ENCODE measurements around the gene NT5DC1. TPM values are rescaled to one million over a fixed set of nuclear protein-coding genes. Genes with fewer than 3 reads are reported as not detected.

Gene NT5DC1
- total and polyA plus RNA-seq, 10 donors = 7.4 to 47.5 (median 13.6) TPM

DNA sequence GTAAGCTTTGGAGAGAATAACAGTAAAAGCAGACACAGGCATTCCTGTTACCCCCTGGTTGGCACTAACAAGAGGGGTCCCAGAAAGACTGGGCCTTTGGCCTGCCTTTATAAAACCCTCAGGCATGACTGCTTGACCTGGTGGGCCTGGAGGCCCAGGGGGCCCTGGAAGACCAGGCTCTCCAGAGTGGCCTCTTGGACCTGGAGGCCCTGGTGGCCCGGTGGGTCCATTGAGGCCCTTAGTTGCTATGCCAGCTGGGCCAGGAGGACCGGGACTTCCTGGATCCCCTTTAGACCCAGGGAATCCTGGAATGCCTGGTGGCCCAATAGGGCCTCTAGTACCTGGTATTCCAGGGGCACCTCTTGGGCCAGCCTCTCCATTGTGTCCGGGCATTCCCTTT, 19.8 kb downstream of the NT5DC1 start:
- Histone ChIP-seq H3K4me1 (no peaks in the 10 kb centered on the region), H3K36me3 (peaks cover 0 to 77% (median 11%) of the 10 kb centered on the region in 6 donors), H3K4me3 (no peak overlapping the region), H3K27ac (no peak overlapping the region), H3K27me3 (replicated peaks in 1 of 7) (no peaks in the 10 kb centered on the region), H3K9me3 (no peaks in the 10 kb centered on the region)
- intact Hi-C loops (cut with DNase I; ENCODE audit: low total_unique reads) = no loop called here
- DNase-seq = peak; percentile 71
- 92 to 100% (median 96%) methylated on average over 1 to 3 of the region's 3 CpGs for WGBS, 5 donors
- TF ChIP-seq, protein P1, sequence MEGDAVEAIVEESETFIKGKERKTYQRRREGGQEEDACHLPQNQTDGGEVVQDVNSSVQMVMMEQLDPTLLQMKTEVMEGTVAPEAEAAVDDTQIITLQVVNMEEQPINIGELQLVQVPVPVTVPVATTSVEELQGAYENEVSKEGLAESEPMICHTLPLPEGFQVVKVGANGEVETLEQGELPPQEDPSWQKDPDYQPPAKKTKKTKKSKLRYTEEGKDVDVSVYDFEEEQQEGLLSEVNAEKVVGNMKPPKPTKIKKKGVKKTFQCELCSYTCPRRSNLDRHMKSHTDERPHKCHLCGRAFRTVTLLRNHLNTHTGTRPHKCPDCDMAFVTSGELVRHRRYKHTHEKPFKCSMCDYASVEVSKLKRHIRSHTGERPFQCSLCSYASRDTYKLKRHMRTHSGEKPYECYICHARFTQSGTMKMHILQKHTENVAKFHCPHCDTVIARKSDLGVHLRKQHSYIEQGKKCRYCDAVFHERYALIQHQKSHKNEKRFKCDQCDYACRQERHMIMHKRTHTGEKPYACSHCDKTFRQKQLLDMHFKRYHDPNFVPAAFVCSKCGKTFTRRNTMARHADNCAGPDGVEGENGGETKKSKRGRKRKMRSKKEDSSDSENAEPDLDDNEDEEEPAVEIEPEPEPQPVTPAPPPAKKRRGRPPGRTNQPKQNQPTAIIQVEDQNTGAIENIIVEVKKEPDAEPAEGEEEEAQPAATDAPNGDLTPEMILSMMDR (IDR thresholded peaks at IDR 0.05 in 8 of 11, conservative IDR thresholded peaks at IDR 0.05 in 3 of 11) = no peak
- TF ChIP-seq POLR2A (IDR thresholded peaks at IDR 0.05) (no peak), POLR2AphosphoS5 (IDR thresholded peaks at IDR 0.05) (no peak)

DNA sequence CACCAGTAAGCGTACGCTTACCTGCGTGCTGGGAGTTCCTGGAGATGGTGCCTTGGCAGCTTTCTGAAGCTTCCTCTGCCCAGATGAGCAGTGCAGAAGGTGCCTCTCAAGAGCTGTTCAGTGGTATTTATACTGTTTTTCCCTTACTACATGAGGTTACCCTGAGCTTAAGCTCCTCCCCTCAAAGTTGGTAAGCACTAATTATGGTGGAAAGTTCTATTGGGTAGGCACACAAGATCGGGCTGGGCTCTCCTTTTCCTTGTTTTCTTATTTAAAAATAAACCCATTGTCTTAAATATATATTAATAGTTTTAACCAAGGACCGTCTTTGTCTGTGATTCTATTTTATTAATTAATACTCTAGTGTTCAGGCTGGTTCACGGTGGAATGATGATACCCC, 25.4 kb downstream of the NT5DC1 start, which contains the start of gene COL10A1:
Gene COL10A1 (minus strand): TSS at position 101 of the 400 bp plus-strand sequence. CDS start 640 bp downstream, outside the sequence.
- H3K4me3 ChIP-seq = no peak within 1 kb of the TSS
- no peak within 1 kb of the TSS for H3K27ac ChIP-seq
- peaks cover 0 to 48% (median 7%) of the 10 kb centered on the region in 6 donors for H3K36me3 ChIP-seq
- H3K9me3 ChIP-seq = no peaks in the 10 kb centered on the region
- H3K27me3 ChIP-seq (replicated peaks in 1 of 7) = no peaks in the 10 kb centered on the region
- no peak for DNase-seq
- no peak for TF ChIP-seq POLR2A (IDR thresholded peaks at IDR 0.05)
- TF ChIP-seq POLR2AphosphoS5 (IDR thresholded peaks at IDR 0.05) = no peak
- TF ChIP-seq, protein P1 (IDR thresholded peaks at IDR 0.05 in 8 of 11, conservative IDR thresholded peaks at IDR 0.05 in 3 of 11) = no peak
- 89 to 98% (median 95%) methylated on average over 6 of the region's 6 CpGs for WGBS, 5 donors
- intact Hi-C loops (cut with DNase I; ENCODE audit: low total_unique reads) = no loop called here
- no peaks in the 10 kb centered on the region for H3K4me1 ChIP-seq

DNA sequence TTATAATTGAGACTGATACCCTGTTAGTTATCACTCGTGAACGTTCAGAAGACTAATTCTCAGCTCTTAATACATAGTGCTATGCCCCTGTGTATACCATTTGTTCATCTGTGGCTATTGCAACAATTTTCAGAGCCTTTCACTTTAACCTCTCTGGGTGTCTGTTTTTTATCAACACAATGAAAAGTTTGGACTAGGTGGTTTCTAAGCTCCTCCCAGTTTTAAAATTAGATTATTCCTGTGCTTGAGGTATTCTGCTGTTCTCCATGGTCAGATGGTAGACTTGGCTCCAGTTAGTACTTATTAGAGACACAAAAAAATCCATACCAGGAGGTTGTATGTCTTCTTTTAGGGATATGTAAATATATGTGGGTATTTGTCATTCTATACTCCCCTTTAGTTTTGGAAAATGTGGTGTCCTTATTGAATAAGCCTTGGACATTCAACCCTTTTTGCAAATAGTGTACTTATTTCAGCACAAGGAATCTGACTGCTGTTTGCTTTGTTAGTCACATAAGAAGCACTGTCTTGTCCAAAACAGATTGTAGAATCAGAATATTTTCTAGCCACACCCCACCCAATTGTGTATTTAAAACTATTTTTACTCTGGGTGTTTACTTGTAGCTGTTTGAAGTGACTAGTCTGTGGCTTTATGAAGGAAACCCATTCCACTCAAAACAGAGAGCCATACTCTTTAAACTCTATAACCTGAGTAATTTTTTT, 27.3 kb downstream of the NT5DC1 start:
- Histone ChIP-seq H3K36me3 (peaks cover 0 to 42% (median 5%) of the 10 kb centered on the region in 6 donors), H3K27ac (no peak overlapping the region), H3K4me3 (no peak overlapping the region), H3K27me3 (replicated peaks in 1 of 7) (no peaks in the 10 kb centered on the region), H3K9me3 (no peaks in the 10 kb centered on the region), H3K4me1 (no peaks in the 10 kb centered on the region)
- no peak for DNase-seq
- intact Hi-C loops (cut with DNase I; ENCODE audit: low total_unique reads) = no loop called here
- WGBS, 5 donors = 89 to 94% (median 91%) methylated on average over 2 of the region's 2 CpGs
- TF ChIP-seq POLR2A (IDR thresholded peaks at IDR 0.05) (no peak), POLR2AphosphoS5 (IDR thresholded peaks at IDR 0.05) (no peak)
- TF ChIP-seq, protein P1 (IDR thresholded peaks at IDR 0.05 in 8 of 11, conservative IDR thresholded peaks at IDR 0.05 in 3 of 11) = no peak

- 87 to 93% (median 89%) methylated on average over 3 of the region's 3 CpGs for WGBS, 5 donors
- intact Hi-C loops (cut with DNase I; ENCODE audit: low total_unique reads) = no loop called here
These were observed 32.8 kb downstream of the NT5DC1 start for GRCh38 chr6:116133453-116133852.

More at GRCh38 chr6:116133453-116133852, 32.8 kb downstream of the NT5DC1 start:
- no peaks in the 10 kb centered on the region for H3K4me1 ChIP-seq
- TF ChIP-seq POLR2AphosphoS5 (IDR thresholded peaks at IDR 0.05) = no peak
- TF ChIP-seq, protein P1 (IDR thresholded peaks at IDR 0.05 in 8 of 11, conservative IDR thresholded peaks at IDR 0.05 in 3 of 11) = no peak
- no peak for TF ChIP-seq POLR2A (IDR thresholded peaks at IDR 0.05)
- peaks cover 0 to 42% (median 3%) of the 10 kb centered on the region in 6 donors for H3K36me3 ChIP-seq
- no peaks in the 10 kb centered on the region for H3K9me3 ChIP-seq
- H3K4me3 ChIP-seq = no peak overlapping the region
- H3K27me3 ChIP-seq (replicated peaks in 1 of 7) = no peaks in the 10 kb centered on the region
- H3K27ac ChIP-seq = no peak overlapping the region
- DNase-seq = no peak

Measured in spleen (tissue), 11 donors.